ENCODE data around the gene WWOX.

The WWOX gene

DNA sequence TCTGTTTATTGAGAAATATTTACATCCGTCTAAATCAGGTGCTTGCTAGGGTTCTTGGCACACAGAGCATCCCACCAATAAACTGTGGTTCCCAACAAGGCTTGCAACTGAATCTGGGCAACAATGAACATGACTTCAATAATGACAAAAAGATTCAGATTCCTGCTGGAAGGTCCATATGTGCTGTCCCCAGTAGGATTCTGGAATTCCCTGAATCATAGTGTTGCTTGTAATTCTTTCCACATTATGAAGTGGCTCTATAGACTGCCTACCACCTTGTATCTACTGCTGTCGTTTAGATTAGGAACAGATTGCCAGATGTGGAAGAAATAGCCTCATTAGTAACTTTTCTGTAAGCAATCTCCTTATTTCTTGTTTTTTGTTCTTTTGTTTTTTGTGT, 265.9 kb downstream of the WWOX start:
- DNase-seq: no peak

DNA sequence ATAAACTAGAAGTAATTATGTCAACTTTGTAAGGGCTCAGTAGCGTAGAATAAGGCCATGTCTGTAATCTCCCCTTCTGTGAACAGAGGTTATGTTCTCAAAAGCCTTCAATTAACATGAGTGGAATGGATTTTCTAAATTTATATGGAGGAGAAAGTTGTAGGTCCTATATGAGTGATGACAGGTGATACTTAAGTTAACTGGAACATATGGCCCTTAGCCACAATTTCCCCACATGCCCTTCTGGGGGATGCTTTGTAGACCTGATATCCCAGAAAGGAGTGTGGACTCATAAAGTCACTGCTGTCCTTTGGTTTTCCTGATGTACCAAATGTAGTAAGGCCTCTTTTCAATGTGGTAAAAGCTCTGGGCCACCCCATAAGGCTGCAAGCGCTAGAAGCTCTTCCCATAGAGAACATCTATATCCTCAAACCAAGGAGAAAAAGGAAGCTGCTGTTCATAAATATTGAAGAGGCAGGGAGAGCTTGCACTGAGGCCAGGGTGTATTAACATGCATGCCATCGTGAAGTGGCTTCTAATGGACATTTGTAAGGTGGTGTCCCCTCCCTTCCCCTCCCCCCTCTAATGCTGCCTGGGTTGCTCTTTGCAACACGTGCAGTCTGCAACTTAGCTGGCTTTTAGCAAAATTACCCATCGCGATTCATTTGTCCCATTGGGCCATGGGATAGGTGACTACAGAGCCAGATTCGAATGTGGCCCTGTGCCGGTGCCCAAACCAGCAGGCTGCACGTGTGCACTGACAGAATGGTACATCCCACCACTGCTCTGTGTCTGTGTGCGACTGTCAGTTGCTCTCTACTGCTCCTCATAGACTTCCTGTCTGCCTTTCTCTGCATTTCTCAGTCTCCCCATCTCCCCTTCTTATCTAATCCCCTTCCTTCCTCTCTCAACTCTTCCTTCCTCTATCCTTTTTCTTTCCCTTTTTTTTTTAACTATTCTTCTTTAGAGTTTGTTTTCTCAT, 269.0 kb downstream of the WWOX start:
- no peak for DNase-seq

DNA sequence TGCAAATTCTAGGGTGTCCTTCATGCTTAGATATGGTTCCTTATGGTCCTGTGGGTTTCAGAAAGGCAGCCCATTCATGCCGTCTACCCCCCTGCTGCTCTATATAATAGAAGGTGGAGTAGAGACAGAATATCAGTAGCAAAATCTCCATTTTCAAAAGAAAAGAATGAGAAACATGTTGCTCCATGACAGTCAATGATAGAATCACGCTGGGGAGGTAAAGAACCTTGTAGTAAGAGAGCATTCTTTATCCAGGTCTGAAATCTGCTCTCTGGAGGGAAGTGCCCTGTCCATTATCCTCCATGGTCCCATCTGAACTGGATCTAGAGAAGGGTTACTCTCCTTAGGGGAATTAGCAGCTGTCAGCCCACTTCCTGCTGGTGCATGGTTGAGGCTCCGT, 272.8 kb downstream of the WWOX start:
- DNase-seq: no peak

DNA sequence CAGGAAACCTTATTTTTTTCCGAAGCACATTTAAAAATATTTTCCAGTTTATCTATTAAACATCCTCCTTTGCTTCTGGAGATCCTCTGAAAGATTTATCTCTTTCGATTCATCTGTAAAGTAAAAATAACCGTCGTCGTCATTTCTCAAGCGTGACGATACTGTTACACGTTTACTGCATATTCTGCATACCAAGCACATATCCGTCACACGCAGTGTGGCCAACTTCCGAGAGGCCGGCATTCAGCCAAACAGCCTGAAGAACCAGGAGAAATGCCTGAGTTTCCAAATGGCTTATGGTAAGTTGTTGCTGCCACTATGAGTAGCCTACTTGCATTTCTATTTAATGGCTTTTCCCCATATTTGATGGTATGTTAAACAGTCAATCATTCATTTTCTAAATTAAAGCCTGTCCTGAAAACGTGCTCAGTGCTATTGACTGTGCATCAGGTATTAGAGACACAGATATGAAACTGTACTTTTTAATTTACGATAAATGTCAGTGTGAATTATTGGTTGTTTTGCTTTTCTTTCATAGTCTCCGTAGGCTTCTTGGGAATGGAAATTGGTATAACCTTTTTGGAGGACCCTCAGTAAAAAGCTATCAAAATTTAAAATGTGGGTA, 275.7 kb downstream of the WWOX start:
- DNase-seq: no peak

DNA sequence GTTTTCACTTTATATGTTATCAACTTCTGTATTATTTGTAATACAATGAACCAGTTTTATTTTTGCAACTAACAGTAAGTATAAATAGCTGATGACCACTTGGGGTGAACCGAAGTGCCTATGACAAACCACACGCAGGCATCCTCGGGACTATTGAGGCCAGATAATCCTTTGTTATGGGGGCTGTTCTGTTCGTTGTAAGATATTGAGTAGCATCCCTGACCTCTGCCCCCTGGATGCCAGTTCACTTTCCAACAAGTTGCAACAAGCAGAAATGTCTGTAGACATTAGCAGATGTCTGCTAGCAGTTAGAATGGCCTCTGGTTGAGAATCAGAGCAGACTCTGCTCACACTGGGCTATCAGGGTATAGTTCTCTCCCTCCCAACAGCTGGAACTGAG, 277.0 kb downstream of the WWOX start:
- no peak for DNase-seq

GRCh38 chr16:78377312-78377711, 277.9 kb downstream of the WWOX start:
- DNase-seq: no peak

DNA sequence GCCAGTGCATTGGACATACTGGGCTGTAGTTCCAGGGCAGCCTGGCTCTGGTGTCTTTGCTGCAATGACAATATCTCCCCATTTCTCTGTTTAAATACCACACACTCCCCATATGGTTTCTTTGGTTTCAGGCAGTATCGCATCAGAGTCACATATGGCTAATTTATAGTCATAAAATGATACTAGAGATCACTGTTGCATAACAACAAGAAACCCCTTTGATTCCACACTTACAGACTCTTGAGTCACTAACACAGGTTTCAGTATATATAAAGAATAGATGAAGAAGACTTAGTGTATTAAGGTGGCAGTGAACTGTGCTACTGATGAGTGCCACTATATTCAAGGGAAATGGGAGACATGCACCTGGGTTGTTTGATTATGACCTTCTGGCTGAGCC, 281.6 kb downstream of the WWOX start:
- DNase-seq: no peak

DNA sequence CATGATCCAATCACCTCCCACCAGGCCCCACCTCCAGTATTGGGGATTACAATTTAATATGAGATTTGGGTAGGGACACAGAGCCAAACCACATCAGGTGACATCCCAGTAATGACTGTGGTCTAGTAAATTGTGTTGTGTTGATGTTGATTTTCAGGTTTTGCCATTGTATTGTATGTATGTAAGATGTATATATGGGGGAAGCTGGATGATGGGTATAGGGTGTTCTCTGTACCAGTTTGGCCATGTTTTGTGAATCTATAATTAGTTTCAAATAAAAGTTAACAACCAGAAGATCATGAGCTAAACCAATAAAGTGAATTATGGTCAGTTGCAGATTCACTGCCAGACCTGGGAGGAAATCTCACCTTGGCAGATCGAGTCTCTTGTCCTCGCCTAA, 283.7 kb downstream of the WWOX start:
- no peak for DNase-seq

DNA sequence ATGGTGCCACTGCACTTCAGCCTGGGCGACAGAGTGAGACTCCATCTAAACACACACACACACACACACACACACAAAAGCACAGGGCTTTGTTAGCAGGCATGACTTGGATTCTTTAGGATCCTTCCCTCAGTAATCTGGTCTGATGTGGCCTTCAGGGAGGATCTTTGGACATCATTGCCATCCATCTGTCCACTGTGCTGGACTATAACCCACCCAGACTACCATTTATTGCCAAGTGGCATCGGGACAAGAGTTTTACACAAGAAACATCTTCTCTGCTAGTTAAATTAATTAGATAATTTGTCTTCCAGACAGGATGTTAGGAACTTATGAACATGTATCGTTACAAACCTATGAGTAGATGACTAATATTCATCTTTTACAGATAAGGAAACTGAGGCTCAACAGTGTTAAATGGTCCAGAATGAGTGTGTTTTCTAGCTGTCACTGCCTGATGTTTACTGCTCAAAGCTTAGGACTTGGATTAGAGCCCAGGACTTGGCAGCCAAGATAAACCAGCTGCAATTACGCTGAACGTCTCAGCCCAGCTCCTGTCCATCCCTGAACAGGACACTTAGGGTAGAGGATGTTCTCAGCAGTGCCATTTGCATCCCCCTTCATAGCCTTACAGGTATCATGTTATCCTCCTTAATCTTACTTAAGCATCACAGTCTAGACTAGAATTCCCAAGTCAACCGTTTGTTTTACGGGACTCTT, 285.8 kb downstream of the WWOX start:
- no peak for DNase-seq

DNA sequence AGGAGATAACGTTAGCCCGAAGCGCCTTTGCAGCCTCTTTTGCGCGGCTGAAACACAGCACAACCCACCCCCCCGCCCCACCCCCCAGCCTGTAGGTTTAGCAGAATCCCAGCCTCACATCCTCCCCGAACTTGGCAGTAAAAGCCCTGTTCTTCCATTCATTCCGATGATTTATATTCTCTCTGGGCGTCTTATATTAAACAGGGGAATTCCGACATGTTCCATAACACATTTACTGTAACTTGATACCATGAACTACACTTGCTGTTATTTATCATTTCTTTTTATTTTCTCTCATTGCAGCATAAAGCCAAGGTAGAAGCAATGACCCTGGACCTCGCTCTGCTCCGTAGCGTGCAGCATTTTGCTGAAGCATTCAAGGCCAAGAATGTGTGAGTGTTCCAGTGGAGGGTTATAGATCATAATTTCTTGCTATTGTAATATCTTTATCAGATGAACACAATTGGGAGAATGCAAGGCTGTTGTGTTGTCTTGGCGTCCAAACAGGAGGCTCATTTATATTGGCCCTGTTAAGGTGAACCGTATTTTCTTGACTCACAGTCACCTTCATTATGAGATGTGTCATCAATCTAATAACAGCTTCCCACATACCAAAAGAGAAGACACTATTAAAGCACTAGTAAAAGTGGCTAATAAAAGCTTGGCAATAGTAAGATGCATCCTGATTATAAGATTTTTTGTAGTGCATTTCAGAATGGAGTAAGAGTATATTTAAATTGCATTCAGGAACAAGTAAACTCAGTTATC, 287.3 kb downstream of the WWOX start:
- DNase-seq: no peak

GRCh38 chr16:78389009-78389498, 289.6 kb downstream of the WWOX start:
- no peak for DNase-seq

GRCh38 chr16:78390092-78390491, 290.6 kb downstream of the WWOX start:
- DNase-seq: no peak

DNA sequence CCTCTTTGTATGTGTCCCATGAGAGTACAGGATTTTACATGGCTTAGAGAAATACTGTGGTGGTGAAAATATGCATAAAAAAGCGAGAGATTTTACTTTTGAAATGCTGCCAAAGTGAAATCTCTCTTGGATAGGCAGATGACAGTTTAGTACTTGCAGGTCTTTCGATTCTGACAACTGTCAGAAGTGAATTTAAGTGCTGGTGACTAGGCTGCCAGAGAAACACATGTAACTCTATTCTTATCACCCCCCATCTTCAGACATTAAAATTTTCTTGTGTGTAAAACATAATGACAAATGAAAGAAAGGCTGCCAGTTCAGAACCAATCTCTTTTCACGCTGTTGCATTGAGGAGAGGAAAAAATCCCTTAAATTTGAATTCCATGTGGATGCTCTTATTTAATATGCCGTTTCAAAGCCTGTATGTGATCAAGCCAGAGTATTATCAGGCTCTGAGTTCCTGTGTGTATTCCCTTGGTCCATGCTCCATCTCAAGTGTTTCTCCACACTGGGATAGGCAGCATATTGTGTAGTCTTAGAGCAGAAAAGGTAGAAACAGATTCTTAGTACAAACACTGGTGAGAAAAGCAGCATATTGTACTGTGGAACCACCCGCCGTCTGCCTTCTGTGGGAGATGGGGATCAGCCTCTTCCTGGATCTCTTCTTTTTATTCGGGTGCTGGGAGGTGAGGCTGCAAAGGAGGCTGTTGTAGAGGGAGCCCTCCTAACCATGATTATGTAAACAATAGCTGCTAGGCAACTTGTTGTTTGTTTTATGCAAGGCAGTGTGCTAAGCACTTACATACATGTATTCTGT, 291.3 kb downstream of the WWOX start:
- no peak for DNase-seq

GRCh38 chr16:78392585-78393195, 293.2 kb downstream of the WWOX start:
- no peak for DNase-seq

DNA sequence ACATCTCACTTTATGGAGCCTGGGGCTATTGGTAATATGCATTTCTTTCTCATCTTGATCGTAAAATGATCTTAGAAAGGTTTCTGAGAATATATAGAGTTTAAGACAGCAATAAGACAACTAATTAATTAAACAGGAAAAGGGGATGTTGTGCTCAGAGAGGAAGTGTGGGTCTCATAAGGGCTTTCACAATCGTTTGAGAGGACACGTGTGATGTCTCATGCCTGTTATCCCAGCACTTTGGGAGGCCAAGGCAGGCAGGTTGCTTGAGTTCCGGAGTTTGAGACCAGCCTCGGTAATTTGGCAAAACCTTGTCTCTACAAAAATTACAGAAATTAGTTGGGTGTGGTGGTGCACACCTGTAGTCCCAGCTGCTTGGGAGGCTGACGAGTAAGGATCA, 295.6 kb downstream of the WWOX start:
- no peak for DNase-seq

GRCh38 chr16:78396046-78396445, 296.6 kb downstream of the WWOX start:
- DNase-seq: no peak

- no peak for DNase-seq
Measured at GRCh38 chr16:78396673-78397072, 297.2 kb downstream of the WWOX start.

- DNase-seq: no peak
Measured at GRCh38 chr16:78399384-78399783, 299.9 kb downstream of the WWOX start.

DNA sequence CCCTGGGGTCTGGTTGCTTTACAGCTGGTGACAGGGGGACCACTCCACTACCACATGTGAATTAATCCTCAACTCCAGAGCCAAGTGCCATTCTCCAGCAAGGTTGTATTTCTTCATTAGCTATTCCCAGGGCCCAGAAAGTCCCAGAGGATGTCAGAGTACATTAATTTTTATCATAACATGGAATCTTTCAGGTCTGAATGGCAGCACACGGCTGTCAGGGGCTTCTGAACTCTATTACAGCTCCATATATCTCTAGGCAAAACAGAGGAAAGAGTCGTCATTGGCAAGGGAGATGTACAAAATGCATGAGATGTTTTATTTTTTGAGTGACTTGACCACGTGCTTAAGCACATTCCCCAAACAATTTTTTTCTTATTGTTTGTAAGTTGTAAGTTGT, 303.4 kb downstream of the WWOX start:
- no peak for DNase-seq

DNA sequence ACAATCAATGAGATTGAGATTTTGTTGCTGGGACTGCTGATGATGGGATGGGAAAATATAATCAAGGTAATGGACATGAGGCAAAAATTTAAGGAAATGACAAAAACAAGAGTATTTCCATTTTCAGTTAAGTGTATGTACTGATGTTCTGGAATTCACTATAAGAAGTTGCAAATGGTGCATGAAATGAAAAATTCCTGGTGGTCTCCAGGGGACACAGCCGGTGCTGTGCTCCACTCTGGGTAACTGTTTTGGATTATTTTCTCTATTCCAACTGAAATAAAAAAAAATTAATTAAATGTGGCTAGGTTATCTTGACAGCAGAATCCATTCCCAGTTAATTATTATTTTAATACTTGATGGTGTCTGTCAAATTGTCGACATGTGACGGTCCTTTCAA, 305.6 kb downstream of the WWOX start:
- no peak for DNase-seq

DNA sequence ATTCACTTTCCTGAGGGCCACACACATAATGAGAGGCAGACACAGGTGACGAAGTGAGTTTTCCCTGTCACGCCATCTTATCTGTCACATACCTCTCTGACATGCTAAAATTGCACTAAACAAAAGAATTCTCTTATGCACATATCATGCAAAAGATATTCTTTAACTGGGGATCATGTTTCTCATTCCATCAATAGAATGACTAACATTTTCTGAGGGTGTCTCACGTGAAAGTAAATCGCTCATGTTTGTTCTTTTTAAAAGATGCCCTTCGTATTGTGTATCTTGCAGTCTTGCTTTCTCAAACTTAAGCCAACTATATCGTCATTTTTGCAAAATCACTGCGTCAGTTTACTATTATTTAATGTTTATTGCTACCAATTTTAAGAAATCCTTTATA, 306.4 kb downstream of the WWOX start:
- DNase-seq: no peak
